Activated T-helper 2 cell treated with anti-CD3 and anti-CD28 coated beads, Interferon-gamma antibody, Interleukin-2, Interleukin-4, amounts not matched to agents 10 μg/mL and 5 μg/mL and 100 μg/mL, durations not matched to agents 14 hours and 24 hours and 36 hours (primary cell): ENCODE results near the gene TRAPPC5. TPM values are rescaled to one million over a fixed set of nuclear protein-coding genes. Genes with fewer than 3 reads are reported as not detected.
"Not testable (repeated sequence)": the region's sequence is repeated elsewhere in the genome, so short reads cannot be mapped to it uniquely, and the experiment has no call there.

ENCODE experiments used
- DNase-seq: peaks from one replicate; pipeline ENCODE4 v3.0.0; 2021; ENCODE audit warnings: low spot score
- H3K27ac Mint-ChIP-seq: one replicate; pipeline ENCODE4 v1.8.0; 2021; ENCODE audit warnings: mixed read lengths
- H3K27me3 Mint-ChIP-seq: one replicate; pipeline ENCODE4 v1.8.0; 2021; ENCODE audit warnings: low read depth, mixed read lengths
- H3K36me3 Mint-ChIP-seq: one replicate; pipeline ENCODE4 v1.8.0; 2021; ENCODE audit warnings: low read depth, mixed read lengths
- H3K4me1 Mint-ChIP-seq: one replicate; pipeline ENCODE4 v1.8.0; 2021; ENCODE audit warnings: low read depth, mixed read lengths
- H3K4me3 Mint-ChIP-seq: one replicate; pipeline ENCODE4 v1.8.0; 2021; ENCODE audit warnings: low read depth, mild to moderate bottlenecking, moderate library complexity, mixed read lengths
- H3K9me3 Mint-ChIP-seq: one replicate; pipeline ENCODE4 v1.8.0; 2021; ENCODE audit warnings: mixed read lengths
- intact Hi-C: fragments of 100-400 bp; cut with micrococcal nuclease; formaldehyde crosslinking; loops from one replicate; pipeline ENCODE4 v1.15.1; 2023
- total RNA-seq: library from RNA; stranded (reverse); gene quantifications from 2 replicates; pipeline ENCODE4 v1.2.3, GENCODE V29; 2022

The TRAPPC5 gene
- total RNA-seq, 1 donor from 2014 or later: 88.9 TPM

GRCh38 chr19:7641290-7642276, 39.0 kb upstream of the TRAPPC5 start:
- no peak for DNase-seq
- Mint-ChIP-seq H3K4me3 (no peak overlapping the region), H3K27ac (no peak overlapping the region), H3K4me1 (peaks cover 14% of the 10 kb centered on the region), H3K27me3 (no peaks in the 10 kb centered on the region), H3K9me3 (no peaks in the 10 kb centered on the region), H3K36me3 (peaks cover 26% of the 10 kb centered on the region)
- intact Hi-C loops: no loop called here

GRCh38 chr19:7642295-7643030, 38.2 kb upstream of the TRAPPC5 start:
- Mint-ChIP-seq H3K4me3 (no peak overlapping the region), H3K27ac (no peak overlapping the region), H3K36me3 (peaks cover 26% of the 10 kb centered on the region), H3K27me3 (no peaks in the 10 kb centered on the region), H3K9me3 (no peaks in the 10 kb centered on the region), H3K4me1 (peaks cover 14% of the 10 kb centered on the region)
- intact Hi-C loops: no loop called here
- no peak for DNase-seq

- H3K4me1 Mint-ChIP-seq: peaks cover 14% of the 10 kb centered on the region
- H3K27ac Mint-ChIP-seq: no peak overlapping the region
- peaks cover 31% of the 10 kb centered on the region for H3K36me3 Mint-ChIP-seq
- no peak for DNase-seq
- no peak overlapping the region for H3K4me3 Mint-ChIP-seq
- no peaks in the 10 kb centered on the region for H3K27me3 Mint-ChIP-seq
- intact Hi-C loops: no loop called here
- no peaks in the 10 kb centered on the region for H3K9me3 Mint-ChIP-seq
Measured at GRCh38 chr19:7643031-7643415, 37.6 kb upstream of the TRAPPC5 start.

- H3K4me3 Mint-ChIP-seq, H3K27ac Mint-ChIP-seq, intact Hi-C loops, H3K9me3 Mint-ChIP-seq, H3K27me3 Mint-ChIP-seq, DNase-seq: not testable (repeated sequence)
- Mint-ChIP-seq H3K4me1 (peaks cover 11% of the 10 kb centered on the region), H3K36me3 (peaks cover 31% of the 10 kb centered on the region)
Measured at GRCh38 chr19:7643629-7644549, 36.7 kb upstream of the TRAPPC5 start.

- intact Hi-C loops: no loop called here
- H3K36me3 Mint-ChIP-seq: peaks cover 31% of the 10 kb centered on the region
- no peak overlapping the region for H3K27ac Mint-ChIP-seq
- no peak for DNase-seq
- H3K9me3 Mint-ChIP-seq: no peaks in the 10 kb centered on the region
- H3K4me1 Mint-ChIP-seq: peaks cover 6% of the 10 kb centered on the region
- H3K27me3 Mint-ChIP-seq: no peaks in the 10 kb centered on the region
- H3K4me3 Mint-ChIP-seq: no peak overlapping the region
Measured at GRCh38 chr19:7644550-7644877, 36.1 kb upstream of the TRAPPC5 start.

GRCh38 chr19:7645163-7645562, 35.5 kb upstream of the TRAPPC5 start:
- Mint-ChIP-seq H3K4me3 (no peak overlapping the region), H3K9me3 (no peaks in the 10 kb centered on the region), H3K4me1 (no peaks in the 10 kb centered on the region), H3K27ac (no peak overlapping the region), H3K27me3 (no peaks in the 10 kb centered on the region), H3K36me3 (peaks cover 25% of the 10 kb centered on the region)
- DNase-seq: no peak
- intact Hi-C loops: no loop called here

- H3K36me3 Mint-ChIP-seq: peaks cover 24% of the 10 kb centered on the region
- intact Hi-C loops: no loop called here
- H3K4me3 Mint-ChIP-seq: no peak overlapping the region
- no peak for DNase-seq
- no peaks in the 10 kb centered on the region for H3K27me3 Mint-ChIP-seq
- H3K4me1 Mint-ChIP-seq: no peaks in the 10 kb centered on the region
- H3K9me3 Mint-ChIP-seq: no peaks in the 10 kb centered on the region
- H3K27ac Mint-ChIP-seq: no peak overlapping the region
Measured at GRCh38 chr19:7645656-7646425, 34.8 kb upstream of the TRAPPC5 start.

GRCh38 chr19:7646426-7646700, 34.3 kb upstream of the TRAPPC5 start:
- Mint-ChIP-seq H3K4me3 (no peak overlapping the region), H3K27ac (no peak overlapping the region), H3K9me3 (no peaks in the 10 kb centered on the region), H3K27me3 (no peaks in the 10 kb centered on the region), H3K36me3 (peaks cover 24% of the 10 kb centered on the region), H3K4me1 (no peaks in the 10 kb centered on the region)
- intact Hi-C loops: no loop called here
- no peak for DNase-seq

- Mint-ChIP-seq H3K4me3 (no peak overlapping the region), H3K36me3 (peaks cover 24% of the 10 kb centered on the region), H3K9me3 (no peaks in the 10 kb centered on the region), H3K27me3 (peaks cover 3% of the 10 kb centered on the region), H3K4me1 (peaks cover 2% of the 10 kb centered on the region), H3K27ac (no peak overlapping the region)
- no peak for DNase-seq
- intact Hi-C loops: no loop called here
Measured at GRCh38 chr19:7647156-7647555, 33.5 kb upstream of the TRAPPC5 start.

GRCh38 chr19:7648265-7649014, 32.2 kb upstream of the TRAPPC5 start:
- Mint-ChIP-seq H3K27me3 (peaks cover 3% of the 10 kb centered on the region), H3K4me3 (no peak overlapping the region)

GRCh38 chr19:7650148-7650547, 30.5 kb upstream of the TRAPPC5 start:
- peaks cover 3% of the 10 kb centered on the region for H3K27me3 Mint-ChIP-seq
- no peak overlapping the region for H3K27ac Mint-ChIP-seq
- DNase-seq: no peak
- H3K4me1 Mint-ChIP-seq: peaks cover 9% of the 10 kb centered on the region
- peaks cover 9% of the 10 kb centered on the region for H3K36me3 Mint-ChIP-seq
- H3K4me3 Mint-ChIP-seq: no peak overlapping the region
- intact Hi-C loops: no loop called here
- H3K9me3 Mint-ChIP-seq: no peaks in the 10 kb centered on the region

More at GRCh38 chr19:7648265-7649014, 32.2 kb upstream of the TRAPPC5 start:
- peaks cover 9% of the 10 kb centered on the region for H3K4me1 Mint-ChIP-seq
- H3K9me3 Mint-ChIP-seq: no peaks in the 10 kb centered on the region
- H3K27ac Mint-ChIP-seq: no peak overlapping the region
- peaks cover 16% of the 10 kb centered on the region for H3K36me3 Mint-ChIP-seq
- DNase-seq: no peak
- intact Hi-C loops: no loop called here
